ENCODE measurements around the gene RPL41.
A peak's percentile ranks its signal among the peaks of the same experiment; 100 is the strongest.

- TF ChIP-seq CTCF (IDR thresholded peaks at IDR 0.05) = no peak
- TF ChIP-seq POLR2A (IDR thresholded peaks at IDR 0.05) = peak in 1 of 4 donors; percentile 24
Measured at GRCh38 chr12:56160193-56160763, 43.8 kb downstream of the RPL41 start.

Measured in esophagus squamous epithelium (tissue), 4 donors.